AML-193 (cell line): ENCODE measurements around the gene DDX17.

ENCODE experiments used
- DNase-seq, 2 experiments: peaks; one replicate each; lab custom pipeline; 2025; lab: John Stamatoyannopoulos, UW

The DDX17 gene

GRCh38 chr22:38506118-38506962, at the start of gene DDX17:
TSS of gene DDX17 (minus strand) at chr22:38506311.
- peak; percentile 93 to 98 for DNase-seq

- DNase-seq: no peak
Observed at GRCh38 chr22:38554281-38554680, 48.2 kb upstream of the DDX17 start.

- peak; percentile 39 to 54 for DNase-seq
Observed at GRCh38 chr22:38549101-38549894, 43.2 kb upstream of the DDX17 start.

GRCh38 chr22:38540701-38541100, 34.6 kb upstream of the DDX17 start:
- DNase-seq: no peak

- peak; percentile 71 to 80 for DNase-seq
Observed at GRCh38 chr22:38531251-38531938, 25.3 kb upstream of the DDX17 start.

GRCh38 chr22:38524429-38524828, 18.3 kb upstream of the DDX17 start:
- DNase-seq: peak; percentile 18 to 52

GRCh38 chr22:38523479-38523878, 17.4 kb upstream of the DDX17 start:
- no peak for DNase-seq

- no peak for DNase-seq
Observed at GRCh38 chr22:38523029-38523428, 16.9 kb upstream of the DDX17 start.

GRCh38 chr22:38519453-38520250, 13.5 kb upstream of the DDX17 start:
- DNase-seq: no peak

- DNase-seq: no peak
Observed at GRCh38 chr22:38518620-38519019, 12.5 kb upstream of the DDX17 start.

GRCh38 chr22:38513063-38513462, 7.0 kb upstream of the DDX17 start:
- DNase-seq: peak in 1 of 2 experiments; percentile 2

- no peak for DNase-seq
Observed at GRCh38 chr22:38510416-38510970, 4.4 kb upstream of the DDX17 start.

GRCh38 chr22:38505541-38506117, 482 bp downstream of the DDX17 start:
- DNase-seq: no peak

- peak; percentile 27 to 40 for DNase-seq
Observed at GRCh38 chr22:38504731-38505540, 1.2 kb downstream of the DDX17 start.

GRCh38 chr22:38503021-38503420, 3.1 kb downstream of the DDX17 start:
- no peak for DNase-seq

- no peak for DNase-seq
Observed at GRCh38 chr22:38501797-38502672, 4.1 kb downstream of the DDX17 start.

GRCh38 chr22:38497869-38498268, 8.2 kb downstream of the DDX17 start:
- no peak for DNase-seq

GRCh38 chr22:38494939-38495338, 11.2 kb downstream of the DDX17 start:
- DNase-seq: no peak

GRCh38 chr22:38494498-38494897, 11.6 kb downstream of the DDX17 start:
- DNase-seq: no peak
